Trophoblast cell (in vitro differentiated cells and primary cell): ENCODE measurements around the gene TMEM130.

Experiments used
- DNase-seq, 2 donors: peaks; one replicate each; pipeline ENCODE4 v3.0.0-alpha.2; 2016
- H2AFZ ChIP-seq: 2 replicates; pipeline ENCODE4 v1.6.1; 2013; ENCODE audit warnings: low read length, moderate library complexity, mild to moderate bottlenecking; ENCODE audit not compliant: insufficient read depth, poor library complexity
- H2AK5ac ChIP-seq: 2 replicates; pipeline ENCODE4 v1.6.1; 2013; ENCODE audit warnings: mild to moderate bottlenecking, low read length
- H2BK120ac ChIP-seq: 2 replicates; pipeline ENCODE4 v1.6.1; 2013; ENCODE audit warnings: low read length, mild to moderate bottlenecking, moderate library complexity; ENCODE audit not compliant: insufficient read depth, poor library complexity
- H2BK12ac ChIP-seq: 2 replicates; pipeline ENCODE4 v1.6.1; 2013; ENCODE audit warnings: mild to moderate bottlenecking, low read length, moderate library complexity
- H2BK5ac ChIP-seq: 2 replicates; pipeline ENCODE4 v1.6.1; 2013; ENCODE audit warnings: low read length, low read depth, moderate library complexity, mild to moderate bottlenecking; ENCODE audit not compliant: poor library complexity
- H3K14ac ChIP-seq: 2 replicates; pipeline ENCODE4 v1.6.1; 2013; ENCODE audit warnings: mild to moderate bottlenecking, low read length
- H3K18ac ChIP-seq: 2 replicates; pipeline ENCODE4 v1.6.1; 2013; ENCODE audit warnings: mild to moderate bottlenecking, low read length
- H3K23ac ChIP-seq: 2 replicates; pipeline ENCODE4 v1.6.1; 2013; ENCODE audit warnings: low read length
- H3K27ac ChIP-seq: 2 replicates; pipeline ENCODE4 v1.5.1; 2013; ENCODE audit warnings: low read depth, mild to moderate bottlenecking, inconsistent platforms, low read length, moderate library complexity
- H3K27me3 ChIP-seq: 2 replicates; pipeline ENCODE4 v1.6.1; 2013; ENCODE audit warnings: inconsistent platforms, mild to moderate bottlenecking, low read length, moderate library complexity; ENCODE audit not compliant: insufficient read depth
- H3K36me3 ChIP-seq, 2 experiments: 1 replicate in 1 of 2; 2 replicates in 1 of 2; pipeline ENCODE4 v1.6.1; 2013; ENCODE audit warnings: low read length in 2 of 2, mild to moderate bottlenecking in 2 of 2, moderate library complexity in 1 of 2; ENCODE audit not compliant: insufficient read depth in 2 of 2, control insufficient read depth in 1 of 2
- H3K4ac ChIP-seq: 2 replicates; pipeline ENCODE4 v1.6.1; 2013; ENCODE audit warnings: low read depth, mild to moderate bottlenecking, low read length, moderate library complexity
- H3K4me1 ChIP-seq, 2 experiments: 1 replicate in 1 of 2; 2 replicates in 1 of 2; pipeline ENCODE4 v1.6.1; 2013; ENCODE audit warnings: low read length in 2 of 2, mild to moderate bottlenecking in 2 of 2, moderate library complexity in 1 of 2; ENCODE audit not compliant: insufficient read depth in 2 of 2, control insufficient read depth in 1 of 2
- H3K4me2 ChIP-seq: 2 replicates; pipeline ENCODE4 v1.6.1; 2013; ENCODE audit warnings: inconsistent platforms, mild to moderate bottlenecking, low read length, moderate library complexity
- H3K4me3 ChIP-seq: 2 replicates; pipeline ENCODE4 v1.5.1; 2013; ENCODE audit warnings: mild to moderate bottlenecking, low read depth, low read length, inconsistent platforms
- H3K79me1 ChIP-seq: one replicate; pipeline ENCODE4 v1.6.1; 2013; ENCODE audit warnings: low read length
- H3K79me2 ChIP-seq: 2 replicates; pipeline ENCODE4 v1.6.1; 2013; ENCODE audit warnings: low read length, mild to moderate bottlenecking; ENCODE audit not compliant: control insufficient read depth, insufficient read depth, poor library complexity
- H3K9ac ChIP-seq: 2 replicates; pipeline ENCODE4 v1.6.1; 2013; ENCODE audit warnings: mild to moderate bottlenecking, low read length
- H3K9me3 ChIP-seq: 2 replicates; pipeline ENCODE4 v1.6.1; 2013; ENCODE audit warnings: low read depth, mild to moderate bottlenecking, control low read depth, inconsistent platforms, low read length; ENCODE audit not compliant: insufficient read depth
- H4K12ac ChIP-seq: 2 replicates; pipeline ENCODE4 v1.6.1; 2013; ENCODE audit warnings: low read depth, mild to moderate bottlenecking, low read length, moderate library complexity
- H4K8ac ChIP-seq: 2 replicates; pipeline ENCODE4 v1.6.1; 2013; ENCODE audit warnings: low read depth, mild to moderate bottlenecking, low read length, moderate library complexity
- H4K91ac ChIP-seq: one replicate; pipeline ENCODE4 v1.6.1; 2013; ENCODE audit warnings: low read depth, mild to moderate bottlenecking, low read length, moderate library complexity
- WGBS: extraction: QIAGEN DNeasy Blood & Tissue Kit; methylation state at CpG from one replicate; pipeline ENCODE4 v1.1.7; 2013; ENCODE audit warnings: missing lambda C conversion rate; ENCODE audit not compliant: insufficient read length, insufficient coverage; ENCODE audit errors: extremely low coverage; 5-methylcytosine and 5-hydroxymethylcytosine counted together

The TMEM130 gene

DNA sequence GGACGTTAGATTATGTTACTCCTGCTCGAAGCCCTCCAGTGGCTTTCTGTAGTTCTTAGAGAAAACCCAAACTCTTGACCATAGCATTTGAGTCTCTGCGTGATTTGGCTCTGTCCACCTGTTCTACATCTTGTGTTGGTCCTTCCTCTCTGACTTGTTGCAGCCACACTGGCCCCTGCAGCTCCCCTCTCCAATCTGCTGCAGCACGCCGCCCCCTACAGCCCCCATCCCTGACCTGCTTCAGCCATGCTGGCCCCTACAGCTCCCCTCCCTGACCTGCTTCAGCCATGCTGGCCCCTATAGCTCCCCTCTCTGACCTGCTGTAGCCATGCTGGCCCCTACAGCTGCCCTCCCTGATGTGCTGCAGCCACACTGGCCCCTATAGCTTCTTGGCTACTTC lies 37.8 kb upstream of the TMEM130 start:
- no CpG with 5 or more reads among the region's 5 CpGs for WGBS
- peaks cover 55 to 73% of the 10 kb centered on the region in 2 experiments for H3K36me3 ChIP-seq
- H4K91ac ChIP-seq: no peak overlapping the region
- H3K4me3 ChIP-seq: no peak overlapping the region
- H3K27ac ChIP-seq: no peak overlapping the region
- no peak overlapping the region for H3K14ac ChIP-seq
- H2BK12ac ChIP-seq: no peak overlapping the region
- H3K18ac ChIP-seq: no peak overlapping the region
- no peak for DNase-seq
- no peak overlapping the region for H2BK5ac ChIP-seq
- no peaks in the 10 kb centered on the region for H3K27me3 ChIP-seq
- H3K79me1 ChIP-seq: no peaks in the 10 kb centered on the region
- no peak overlapping the region for H3K4ac ChIP-seq
- no peak overlapping the region for H2BK120ac ChIP-seq
- no peak overlapping the region for H4K12ac ChIP-seq
- H3K79me2 ChIP-seq: no peaks in the 10 kb centered on the region
- no peaks in the 10 kb centered on the region for H3K4me1 ChIP-seq
- no peak overlapping the region for H3K4me2 ChIP-seq
- no peak overlapping the region for H2AK5ac ChIP-seq
- no peak overlapping the region for H2AFZ ChIP-seq
- H3K9me3 ChIP-seq: peaks cover 4% of the 10 kb centered on the region
- H3K9ac ChIP-seq: no peak overlapping the region
- no peak overlapping the region for H3K23ac ChIP-seq
- H4K8ac ChIP-seq: no peak overlapping the region

DNA sequence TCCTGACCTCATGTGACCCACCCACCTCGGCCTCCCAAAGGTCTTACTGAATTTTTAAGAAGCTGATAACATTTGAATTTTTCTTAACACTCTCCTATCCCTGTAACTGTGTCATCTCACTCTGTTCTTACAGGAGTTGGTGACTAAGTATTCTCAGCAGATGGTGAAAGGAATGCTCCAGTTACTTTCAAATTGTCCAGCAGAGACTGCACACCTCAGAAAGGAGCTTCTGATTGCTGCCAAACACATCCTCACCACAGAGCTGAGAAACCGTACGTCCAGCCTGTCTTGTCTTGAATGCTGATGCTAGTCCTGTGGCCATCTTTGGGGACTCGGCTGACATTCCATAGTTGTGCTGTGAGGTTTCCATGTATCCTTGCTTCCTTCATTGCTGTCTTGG lies 33.4 kb upstream of the TMEM130 start:
- Histone ChIP-seq H2BK12ac (no peak overlapping the region), H3K23ac (no peak overlapping the region), H3K4me2 (no peak overlapping the region), H2BK120ac (no peak overlapping the region), H3K79me1 (no peaks in the 10 kb centered on the region), H2AK5ac (no peak overlapping the region), H3K27ac (no peak overlapping the region), H3K14ac (no peak overlapping the region), H4K12ac (no peak overlapping the region), H3K4ac (no peak overlapping the region), H3K18ac (no peak overlapping the region), H3K36me3 (peaks cover 49 to 69% of the 10 kb centered on the region in 2 experiments), H3K9ac (no peak overlapping the region), H3K9me3 (peaks cover 2% of the 10 kb centered on the region), H4K8ac (no peak overlapping the region), H2BK5ac (no peak overlapping the region), H3K79me2 (no peaks in the 10 kb centered on the region), H2AFZ (no peak overlapping the region), H3K27me3 (no peaks in the 10 kb centered on the region), H3K4me3 (no peak overlapping the region), H4K91ac (no peak overlapping the region), H3K4me1 (no peaks in the 10 kb centered on the region)
- no CpG with 5 or more reads among the region's 4 CpGs for WGBS
- no peak for DNase-seq

DNA sequence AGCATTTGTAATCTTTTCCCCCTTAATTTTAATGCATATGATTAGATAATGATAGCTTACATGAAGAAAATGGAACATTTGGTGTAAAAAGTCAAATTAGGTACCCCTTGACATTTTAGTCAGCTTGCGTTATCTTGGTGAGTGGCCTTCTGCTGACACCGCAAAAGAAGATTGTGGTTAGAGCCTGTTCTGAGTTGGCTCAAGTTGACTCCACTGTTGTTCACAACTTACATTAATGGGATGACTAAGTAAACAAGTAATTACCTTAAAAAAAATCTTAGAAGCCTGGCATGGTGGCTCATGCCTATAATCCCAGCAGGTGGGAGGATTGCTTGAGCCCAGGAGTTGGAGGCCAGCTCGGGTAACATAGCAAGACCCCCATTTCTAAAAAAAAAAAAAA lies 32.7 kb upstream of the TMEM130 start:
- Histone ChIP-seq H3K27me3 (no peaks in the 10 kb centered on the region), H3K9me3 (peaks cover 2% of the 10 kb centered on the region), H2BK5ac (no peak overlapping the region), H3K9ac (no peak overlapping the region), H4K8ac (no peak overlapping the region), H2AFZ (no peak overlapping the region), H3K4ac (no peak overlapping the region), H3K18ac (no peak overlapping the region), H3K4me2 (no peak overlapping the region), H3K27ac (no peak overlapping the region), H4K12ac (no peak overlapping the region), H3K79me2 (no peaks in the 10 kb centered on the region), H3K79me1 (no peaks in the 10 kb centered on the region), H3K23ac (no peak overlapping the region), H3K4me1 (no peaks in the 10 kb centered on the region), H4K91ac (no peak overlapping the region), H3K14ac (no peak overlapping the region), H2BK120ac (no peak overlapping the region), H3K4me3 (no peak overlapping the region), H2AK5ac (no peak overlapping the region), H3K36me3 (peaks cover 51 to 70% of the 10 kb centered on the region in 2 experiments), H2BK12ac (no peak overlapping the region)
- no peak for DNase-seq
- WGBS: no CpG with 5 or more reads among the region's 3 CpGs

DNA sequence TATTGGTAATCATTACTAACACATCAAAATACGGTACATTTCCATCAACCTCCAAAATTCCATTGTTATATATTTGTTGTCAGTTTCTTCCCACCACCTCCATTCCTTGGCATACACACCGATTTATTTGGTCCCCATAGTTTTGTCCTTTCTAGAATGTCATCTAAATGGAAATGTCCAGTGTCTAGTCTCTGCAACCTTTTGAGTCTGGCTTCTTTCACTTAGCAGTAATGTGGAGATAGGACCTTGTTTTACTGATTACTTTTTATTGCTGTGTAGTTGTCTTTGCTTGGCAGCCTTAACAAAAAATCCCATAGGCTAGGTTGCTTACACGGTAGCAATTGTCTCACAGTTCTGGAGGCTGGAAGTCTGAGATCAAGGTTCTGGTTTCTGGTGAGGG lies 31.0 kb upstream of the TMEM130 start:
- Histone ChIP-seq H3K4me1 (no peaks in the 10 kb centered on the region), H3K9ac (no peak overlapping the region), H4K12ac (no peak overlapping the region), H4K8ac (no peak overlapping the region), H3K4me3 (no peak overlapping the region), H2BK120ac (no peak overlapping the region), H3K36me3 (peaks cover 58 to 73% of the 10 kb centered on the region in 2 experiments), H3K79me1 (no peaks in the 10 kb centered on the region), H3K27ac (no peak overlapping the region), H3K9me3 (peaks cover 2% of the 10 kb centered on the region), H3K4me2 (no peak overlapping the region), H2BK5ac (no peak overlapping the region), H3K27me3 (no peaks in the 10 kb centered on the region), H3K23ac (no peak overlapping the region), H4K91ac (no peak overlapping the region), H3K79me2 (no peaks in the 10 kb centered on the region), H3K14ac (no peak overlapping the region), H3K4ac (no peak overlapping the region), H2BK12ac (no peak overlapping the region), H2AK5ac (no peak overlapping the region), H2AFZ (no peak overlapping the region), H3K18ac (no peak overlapping the region)
- DNase-seq: no peak
- WGBS: no CpG with 5 or more reads among the region's 3 CpGs
